ENCODE measurements around the gene GCKR. TPM values are rescaled to one million over a fixed set of nuclear protein-coding genes. Genes with fewer than 3 reads are reported as not detected.

GCKR gene
- total RNA-seq, 1 experiment from 2014 or later: 3.4 TPM

GRCh38 chr2:27494284-27494943, 2.2 kb upstream of the GCKR start:
- no peaks in the 10 kb centered on the region for H3K79me2 ChIP-seq (ENCODE audit: low read depth)
- peaks cover 31% of the 10 kb centered on the region for H3K4me1 ChIP-seq (replicated peaks; ENCODE audit: insufficient read depth)
- peak overlapping the region; percentile 73; the same call in 1 of the 2 replicates for H3K4me3 ChIP-seq
- no peak for TF ChIP-seq EZH2 (IDR thresholded peaks at IDR 0.05; ENCODE audit: low read depth)
- no peak for TF ChIP-seq CTCF (conservative IDR thresholded peaks at IDR 0.05)
- H3K9me3 ChIP-seq (ENCODE audit: insufficient read depth, low read depth): no peaks in the 10 kb centered on the region
- peaks cover 13% of the 10 kb centered on the region; the same call in 1 of the 2 replicates for H3F3A ChIP-seq (ENCODE audit: insufficient read depth, low read depth)
- DNase-seq: peak in 1 of 2 experiments; percentile 58
- ChIA-PET CTCF (no interaction called here), POLR2A (ENCODE audit: unreplicated experiment) (interaction anchor here (1.0 kb wide), 1 partner anchor 33 kb away, joined by 3 read pairs; no protein-coding TSS in a partner anchor)
- H3K4me2 ChIP-seq: peak overlapping the region; percentile 86
- H2AFZ ChIP-seq: peak overlapping the region; percentile 64; the same call in 1 of the 2 replicates
- no peaks in the 10 kb centered on the region for H4K20me1 ChIP-seq (ENCODE audit: insufficient read depth)
- no TSS peak for BruUV-seq (replicated peaks)
- intact Hi-C loops (cut with micrococcal nuclease; ENCODE audit: unreplicated experiment): loop anchor here (5.0 kb wide), 1 partner anchor 88 kb away; the partner anchor contains the start of gene ZNF512
- H3K27ac ChIP-seq: no peak overlapping the region
- no peaks in the 10 kb centered on the region for H3K9me2 ChIP-seq (ENCODE audit: insufficient read depth)
- no peaks in the 10 kb centered on the region for H3K36me3 ChIP-seq (ENCODE audit: low read depth)
- H3K27me3 ChIP-seq (ENCODE audit: insufficient read depth, low read depth): peaks cover 7% of the 10 kb centered on the region; the same call in 1 of the 2 replicates

GRCh38 chr2:27494944-27495554, 1.6 kb upstream of the GCKR start, which contains the start of gene FNDC4:
TSS of gene FNDC4 (minus strand) at chr2:27495200. CDS start at chr2:27494679, 521 bp downstream.
- ChIA-PET CTCF (no interaction called here), POLR2A (ENCODE audit: unreplicated experiment) (no interaction called here)
- H3K4me2 ChIP-seq: peak within 1 kb of the TSS; percentile 86
- no peaks in the 10 kb centered on the region for H3K9me3 ChIP-seq (ENCODE audit: insufficient read depth, low read depth)
- TF ChIP-seq CTCF (conservative IDR thresholded peaks at IDR 0.05): no peak
- TF ChIP-seq EZH2 (IDR thresholded peaks at IDR 0.05; ENCODE audit: low read depth): no peak
- peak in 1 of 2 experiments; percentile 27 for DNase-seq
- intact Hi-C loops (cut with micrococcal nuclease; ENCODE audit: unreplicated experiment): loop anchor here (5.0 kb wide), 1 partner anchor 87 kb away; the partner anchor contains the start of gene ZNF512
- no peaks in the 10 kb centered on the region for H3K9me2 ChIP-seq (ENCODE audit: insufficient read depth)
- H3K27ac ChIP-seq: no peak within 1 kb of the TSS
- H4K20me1 ChIP-seq (ENCODE audit: insufficient read depth): no peaks in the 10 kb centered on the region
- H3K79me2 ChIP-seq (ENCODE audit: low read depth): no peaks in the 10 kb centered on the region
- H3K4me1 ChIP-seq (replicated peaks; ENCODE audit: insufficient read depth): peaks cover 28% of the 10 kb centered on the region
- H3K4me3 ChIP-seq: peak within 1 kb of the TSS; percentile 73
- no TSS peak for BruUV-seq (replicated peaks)
- H3K27me3 ChIP-seq (ENCODE audit: insufficient read depth, low read depth): peaks cover 7% of the 10 kb centered on the region; the same call in 1 of the 2 replicates
- H3F3A ChIP-seq (ENCODE audit: insufficient read depth, low read depth): peaks cover 10% of the 10 kb centered on the region; the same call in 1 of the 2 replicates
- no peaks in the 10 kb centered on the region for H3K36me3 ChIP-seq (ENCODE audit: low read depth)
- H2AFZ ChIP-seq: peak within 1 kb of the TSS; percentile 90

GRCh38 chr2:27495840-27496356, 741 bp upstream of the GCKR start:
- H2AFZ ChIP-seq: peak overlapping the region; percentile 46; the same call in 1 of the 2 replicates
- no peaks in the 10 kb centered on the region for H3K36me3 ChIP-seq (ENCODE audit: low read depth)
- H3K4me2 ChIP-seq: peak overlapping the region; percentile 86
- H3K9me2 ChIP-seq (ENCODE audit: insufficient read depth): no peaks in the 10 kb centered on the region
- H4K20me1 ChIP-seq (ENCODE audit: insufficient read depth): no peaks in the 10 kb centered on the region
- H3K27ac ChIP-seq: no peak overlapping the region
- H3K27me3 ChIP-seq (ENCODE audit: insufficient read depth, low read depth): peaks cover 7% of the 10 kb centered on the region; the same call in 1 of the 2 replicates
- ChIA-PET POLR2A (ENCODE audit: unreplicated experiment) (no interaction called here), CTCF (no interaction called here)
- intact Hi-C loops (cut with micrococcal nuclease; ENCODE audit: unreplicated experiment): no loop called here
- no TSS peak for BruUV-seq (replicated peaks)
- H3K4me3 ChIP-seq: no peak overlapping the region; the same call in 1 of the 2 replicates
- peaks cover 8% of the 10 kb centered on the region; the same call in 1 of the 2 replicates for H3F3A ChIP-seq (ENCODE audit: insufficient read depth, low read depth)
- DNase-seq: no peak
- H3K4me1 ChIP-seq (replicated peaks; ENCODE audit: insufficient read depth): peaks cover 25% of the 10 kb centered on the region
- no peaks in the 10 kb centered on the region for H3K79me2 ChIP-seq (ENCODE audit: low read depth)
- no peak for TF ChIP-seq EZH2 (IDR thresholded peaks at IDR 0.05; ENCODE audit: low read depth)
- no peak for TF ChIP-seq CTCF (conservative IDR thresholded peaks at IDR 0.05)
- H3K9me3 ChIP-seq (ENCODE audit: insufficient read depth, low read depth): no peaks in the 10 kb centered on the region
